Measurements from ENCODE around the gene F8.
"Not testable (repeated sequence)": the region's sequence is repeated elsewhere in the genome, so short reads cannot be mapped to it uniquely, and the experiment has no call there.

Gene F8

GRCh38 chrX:154816326-154816898, 206.1 kb downstream of the F8 start:
- CTCF ChIA-PET, DNase-seq, H3K4me1 Mint-ChIP-seq, H3K9me3 Mint-ChIP-seq, H3K27ac Mint-ChIP-seq, H3K4me3 Mint-ChIP-seq, H3K36me3 Mint-ChIP-seq: not testable (repeated sequence)
- peaks cover 16% of the 10 kb centered on the region for H3K27me3 Mint-ChIP-seq

DNA sequence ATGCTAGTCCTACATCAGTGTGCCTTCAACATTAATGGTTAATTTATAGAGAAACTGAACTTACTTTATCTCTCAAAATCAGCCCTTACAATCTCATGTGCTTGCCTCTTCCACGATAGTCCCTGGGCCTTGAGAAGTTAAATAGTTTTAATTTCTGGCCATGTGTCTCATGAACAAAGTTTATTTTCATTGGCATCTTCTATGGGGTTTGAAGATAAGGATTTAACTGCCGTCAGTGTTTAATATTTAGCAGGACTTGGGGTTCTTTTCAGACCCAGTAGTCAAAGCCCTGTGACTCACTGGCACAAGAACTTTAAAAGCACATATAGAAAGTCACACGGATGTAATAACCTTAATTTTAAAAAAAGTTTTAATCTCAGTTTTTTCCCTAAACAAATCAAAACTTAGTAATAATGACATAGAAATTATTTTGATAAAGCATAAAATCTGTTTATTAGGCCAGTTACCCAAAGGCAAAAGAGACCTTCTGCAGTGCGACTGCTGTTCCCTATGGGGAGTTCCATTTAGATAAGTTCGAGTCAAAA, 207.2 kb downstream of the F8 start:
- CTCF ChIA-PET, result no interaction called here
- Mint-ChIP-seq H3K27me3 (peaks cover 15% of the 10 kb centered on the region), H3K36me3 (no peaks in the 10 kb centered on the region), H3K4me1 (no peaks in the 10 kb centered on the region), H3K27ac (no peak overlapping the region), H3K9me3 (no peaks in the 10 kb centered on the region), H3K4me3 (no peak overlapping the region)
- no peak for DNase-seq

GRCh38 chrX:154813801-154814200, 208.7 kb downstream of the F8 start:
- peaks cover 10% of the 10 kb centered on the region for H3K4me1 Mint-ChIP-seq
- DNase-seq, result no peak
- no peak overlapping the region for H3K4me3 Mint-ChIP-seq
- no peaks in the 10 kb centered on the region for H3K9me3 Mint-ChIP-seq
- no peak overlapping the region for H3K27ac Mint-ChIP-seq
- H3K27me3 Mint-ChIP-seq, result peaks cover 9% of the 10 kb centered on the region
- CTCF ChIA-PET, result no interaction called here
- H3K36me3 Mint-ChIP-seq, result no peaks in the 10 kb centered on the region

- H3K36me3 Mint-ChIP-seq, result no peaks in the 10 kb centered on the region
- no peak overlapping the region for H3K4me3 Mint-ChIP-seq
- no peak overlapping the region for H3K27ac Mint-ChIP-seq
- DNase-seq, result no peak
- peaks cover 10% of the 10 kb centered on the region for H3K4me1 Mint-ChIP-seq
- CTCF ChIA-PET, result interaction anchor here (0.6 to 0.7 kb wide), 2 partner anchors 10 to 1887 kb away, joined by 3 read pairs; no protein-coding TSS in a partner anchor
- H3K27me3 Mint-ChIP-seq, result peaks cover 11% of the 10 kb centered on the region
- H3K9me3 Mint-ChIP-seq, result no peaks in the 10 kb centered on the region
Measured at GRCh38 chrX:154812341-154813101, 210.0 kb downstream of the F8 start.

GRCh38 chrX:154809939-154810665, 212.4 kb downstream of the F8 start:
- Mint-ChIP-seq H3K9me3 (peaks cover 5% of the 10 kb centered on the region), H3K27me3 (peaks cover 14% of the 10 kb centered on the region), H3K27ac (no peak overlapping the region), H3K4me1 (peaks cover 17% of the 10 kb centered on the region), H3K4me3 (no peak overlapping the region), H3K36me3 (no peaks in the 10 kb centered on the region)
- DNase-seq, result no peak
- CTCF ChIA-PET, result interaction anchor here (0.6 to 1.3 kb wide), 2 partner anchors 61 to 90 kb away, joined by 3 to 4 read pairs; no protein-coding TSS in a partner anchor

- Mint-ChIP-seq H3K27me3 (peaks cover 9% of the 10 kb centered on the region), H3K36me3 (no peaks in the 10 kb centered on the region), H3K4me1 (peaks cover 43% of the 10 kb centered on the region), H3K27ac (no peak overlapping the region), H3K4me3 (no peak overlapping the region), H3K9me3 (peaks cover 5% of the 10 kb centered on the region)
- CTCF ChIA-PET, result no interaction called here
- DNase-seq, result no peak
Measured at GRCh38 chrX:154806837-154807501, 215.6 kb downstream of the F8 start.

GRCh38 chrX:154805696-154806091, 216.8 kb downstream of the F8 start:
- CTCF ChIA-PET, result interaction anchor here (1.0 kb wide), 1 partner anchor 57 kb away, joined by 5 read pairs; no protein-coding TSS in a partner anchor
- peaks cover 52% of the 10 kb centered on the region for H3K4me1 Mint-ChIP-seq
- H3K9me3 Mint-ChIP-seq, result peaks cover 5% of the 10 kb centered on the region
- peak overlapping the region; percentile 76 for H3K4me3 Mint-ChIP-seq
- no peak for DNase-seq
- peaks cover 9% of the 10 kb centered on the region for H3K27me3 Mint-ChIP-seq
- peak overlapping the region; percentile 46 for H3K27ac Mint-ChIP-seq
- no peaks in the 10 kb centered on the region for H3K36me3 Mint-ChIP-seq

DNA sequence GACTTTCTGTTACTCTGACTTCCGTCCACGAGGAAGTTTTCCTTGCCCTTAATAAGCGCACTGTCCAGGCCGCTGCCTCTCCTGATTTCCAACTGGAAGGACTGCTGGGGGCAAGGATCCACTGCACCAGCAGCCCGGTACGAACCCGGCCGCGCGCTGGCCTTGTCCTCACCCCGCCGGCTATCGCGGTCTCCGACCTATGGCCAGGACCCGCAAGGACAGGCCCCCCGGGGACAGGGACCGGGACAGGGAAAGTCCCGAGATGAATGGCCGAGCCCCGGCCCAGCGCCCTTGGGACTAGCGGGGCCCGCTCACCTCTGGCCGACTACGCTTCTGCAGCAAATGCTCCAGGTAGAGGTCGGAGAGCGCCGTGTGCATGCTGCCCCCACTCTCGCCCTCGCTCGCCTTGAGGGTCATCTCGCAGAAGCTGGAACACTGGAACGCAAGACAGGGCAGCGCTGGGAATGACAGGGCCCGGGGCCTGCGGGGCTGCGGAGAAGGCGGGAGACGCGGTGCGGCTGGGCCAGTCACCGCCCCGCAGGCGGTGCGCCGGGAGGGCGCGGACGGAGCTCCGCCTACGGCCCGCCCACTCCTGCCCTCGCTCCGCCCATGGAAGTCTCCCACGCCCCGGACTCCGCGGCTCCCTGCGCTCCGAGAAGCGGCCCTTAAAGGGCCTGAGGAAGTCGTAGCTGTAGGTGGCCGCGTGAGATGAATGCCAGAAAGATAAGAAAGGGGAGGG, 217.4 kb downstream of the F8 start, which contains the start of gene MPP1:
TSS of gene MPP1 (minus strand) at position 529 of the 739 bp plus-strand sequence. CDS start at position 417, 112 bp downstream.
- CTCF ChIA-PET, result interaction anchor here (0.6 to 1.0 kb wide), 2 partner anchors 57 to 750 kb away, joined by 3 to 5 read pairs; no protein-coding TSS in a partner anchor
- peak; percentile 80 for DNase-seq
- peak within 1 kb of the TSS; percentile 66 for H3K27ac Mint-ChIP-seq
- peaks cover 5% of the 10 kb centered on the region for H3K9me3 Mint-ChIP-seq
- H3K4me1 Mint-ChIP-seq, result peaks cover 56% of the 10 kb centered on the region
- H3K36me3 Mint-ChIP-seq, result no peaks in the 10 kb centered on the region
- H3K4me3 Mint-ChIP-seq, result peak within 1 kb of the TSS; percentile 76
- peaks cover 9% of the 10 kb centered on the region for H3K27me3 Mint-ChIP-seq

- Mint-ChIP-seq H3K27me3 (peaks cover 9% of the 10 kb centered on the region), H3K27ac (peak overlapping the region; percentile 66), H3K9me3 (peaks cover 5% of the 10 kb centered on the region), H3K4me1 (peaks cover 57% of the 10 kb centered on the region), H3K36me3 (no peaks in the 10 kb centered on the region), H3K4me3 (peak overlapping the region; percentile 76)
- no peak for DNase-seq
- CTCF ChIA-PET, result interaction anchor here (0.9 kb wide), 1 partner anchor 56 kb away, joined by 3 read pairs; no protein-coding TSS in a partner anchor
Measured at GRCh38 chrX:154804261-154804956, 218.1 kb downstream of the F8 start.

DNA sequence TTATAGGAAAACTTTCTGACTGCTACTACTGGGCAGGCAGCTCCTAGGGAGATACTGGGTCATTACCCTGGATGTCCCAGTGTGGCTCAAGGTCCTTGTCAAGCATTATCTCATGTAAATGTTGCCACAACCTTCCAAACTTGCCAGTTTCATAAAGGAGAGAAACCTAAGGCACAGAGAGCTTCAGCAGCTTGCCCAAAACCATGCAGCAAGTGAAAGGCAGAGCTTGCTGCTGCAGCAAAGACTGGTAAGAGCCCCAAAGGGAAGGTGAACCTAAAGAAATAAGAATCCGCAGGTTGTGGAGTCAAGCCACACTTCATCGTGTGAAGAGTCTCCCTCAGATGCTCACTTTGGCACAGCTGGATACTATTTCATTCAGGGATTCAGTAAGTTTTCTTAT, 219.6 kb downstream of the F8 start:
- Mint-ChIP-seq H3K9me3 (peaks cover 5% of the 10 kb centered on the region), H3K4me3 (peak overlapping the region; percentile 76), H3K36me3 (no peaks in the 10 kb centered on the region), H3K27ac (peak overlapping the region; percentile 80), H3K27me3 (peaks cover 9% of the 10 kb centered on the region), H3K4me1 (peaks cover 68% of the 10 kb centered on the region)
- CTCF ChIA-PET, result no interaction called here
- no peak for DNase-seq

- H3K27me3 Mint-ChIP-seq, result peaks cover 4% of the 10 kb centered on the region
Measured at GRCh38 chrX:154800478-154801210, 221.9 kb downstream of the F8 start.

GRCh38 chrX:154799556-154800348, 222.8 kb downstream of the F8 start:
- H3K27ac Mint-ChIP-seq, result peak overlapping the region; percentile 88
- H3K4me1 Mint-ChIP-seq, result peaks cover 81% of the 10 kb centered on the region
- CTCF ChIA-PET, result no interaction called here
- H3K36me3 Mint-ChIP-seq, result peaks cover 3% of the 10 kb centered on the region
- no peaks in the 10 kb centered on the region for H3K9me3 Mint-ChIP-seq
- H3K4me3 Mint-ChIP-seq, result peak overlapping the region; percentile 19
- no peaks in the 10 kb centered on the region for H3K27me3 Mint-ChIP-seq
- no peak for DNase-seq

More at GRCh38 chrX:154800478-154801210, 221.9 kb downstream of the F8 start:
- Mint-ChIP-seq H3K36me3 (peaks cover 3% of the 10 kb centered on the region), H3K4me1 (peaks cover 79% of the 10 kb centered on the region), H3K4me3 (peak overlapping the region; percentile 52), H3K27ac (peak overlapping the region; percentile 88), H3K9me3 (no peaks in the 10 kb centered on the region)
- no peak for DNase-seq
- CTCF ChIA-PET, result no interaction called here
